Activated gamma-delta T cell treated with Interleukin-2 at 50 U/mL for 16 hours (primary cell): ENCODE measurements around the gene MAP3K14.
"Not testable (repeated sequence)": the region's sequence is repeated elsewhere in the genome, so short reads cannot be mapped to it uniquely, and the experiment has no call there.

ENCODE experiments used
- DNase-seq: peaks from one replicate; pipeline ENCODE4 v3.0.0-alpha.2; 2020

Gene MAP3K14

GRCh38 chr17:45253237-45253636 is 63.6 kb downstream of the MAP3K14 start:
- not testable (repeated sequence) for DNase-seq

- no peak for DNase-seq
Observed at GRCh38 chr17:45251931-45252330, 64.9 kb downstream of the MAP3K14 start.

DNA sequence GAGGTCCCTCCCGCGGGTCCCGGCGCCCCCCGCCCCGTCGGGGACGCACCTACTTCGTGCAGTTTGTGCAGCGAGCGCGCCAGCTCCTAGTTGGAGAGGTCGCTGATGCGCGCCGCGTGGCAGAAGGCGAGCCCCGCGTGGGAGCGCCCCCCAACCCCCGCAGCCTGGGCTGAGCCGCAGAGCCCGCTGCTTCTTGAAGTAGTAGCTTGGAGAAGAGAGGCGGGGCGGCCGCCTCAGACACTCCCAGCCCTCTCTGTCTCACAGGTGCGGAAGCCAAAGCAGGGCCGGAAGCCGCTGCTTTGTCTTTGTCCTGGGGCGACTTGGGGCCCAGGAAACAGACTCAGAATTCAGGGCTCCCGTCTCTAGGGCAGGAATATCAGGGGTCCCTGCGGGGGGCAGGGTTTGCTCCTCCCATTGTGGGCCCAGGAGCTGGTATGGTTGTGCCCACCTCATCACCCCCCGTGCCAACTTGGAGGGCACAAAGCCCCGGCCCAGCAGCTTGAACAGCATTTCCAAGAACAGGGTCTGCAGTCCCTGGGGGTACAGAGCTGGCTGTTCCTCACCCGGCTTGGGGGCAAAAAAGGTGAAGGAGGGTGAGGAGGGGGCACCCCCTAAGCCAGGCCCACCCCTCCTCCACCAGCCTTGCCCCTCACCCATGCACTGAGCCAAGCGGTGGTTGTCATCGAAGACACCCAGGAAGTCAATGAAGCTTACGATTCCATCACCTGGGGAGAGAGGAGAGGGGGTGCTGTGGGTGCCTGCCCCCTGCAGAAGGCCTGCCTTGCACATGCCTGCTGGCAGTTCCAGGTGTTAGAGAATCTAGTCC is 68.5 kb downstream of the MAP3K14 start:
- DNase-seq, result peak; percentile 83

DNA sequence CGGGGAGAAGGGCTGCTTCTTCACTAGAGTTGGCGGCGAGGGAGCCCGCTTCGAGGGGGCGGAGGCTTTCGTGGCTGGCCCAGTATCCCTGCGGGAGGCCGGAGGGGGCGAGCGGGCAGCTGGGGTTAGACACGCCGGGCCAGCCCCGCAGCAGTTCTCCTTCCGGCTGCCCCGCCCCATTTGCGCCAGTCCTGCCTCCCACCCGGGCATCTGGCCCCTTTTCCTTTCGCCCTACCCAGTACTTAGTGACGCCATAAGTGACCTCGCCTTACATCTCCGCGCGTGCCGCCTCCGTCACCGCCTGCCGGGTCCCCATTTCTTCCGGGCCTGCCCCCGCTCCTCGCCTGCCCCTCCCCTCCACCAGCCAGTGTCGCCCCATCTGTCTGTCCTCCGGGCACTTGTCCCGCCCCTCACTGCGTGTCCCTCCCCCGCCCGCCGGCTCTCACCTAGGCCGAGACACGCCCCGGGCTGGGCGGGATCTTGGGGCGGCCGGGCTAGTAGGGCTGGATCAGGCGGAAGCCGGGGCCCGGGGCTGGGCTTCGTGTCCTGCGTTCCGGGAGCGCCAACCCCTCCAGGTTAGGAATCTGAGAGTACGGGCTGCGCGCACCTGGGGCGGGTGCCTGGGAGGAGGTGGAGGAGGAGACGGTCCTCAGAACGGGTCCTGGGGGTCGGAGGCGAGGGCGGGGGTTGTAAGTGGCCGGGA is 69.2 kb downstream of the MAP3K14 start:
- DNase-seq, result peak; percentile 97

GRCh38 chr17:45246861-45247428 is 69.9 kb downstream of the MAP3K14 start:
- DNase-seq, result no peak

- no peak for DNase-seq
Observed at GRCh38 chr17:45246338-45246737, 70.5 kb downstream of the MAP3K14 start.

GRCh38 chr17:45244725-45245656 is 71.8 kb downstream of the MAP3K14 start:
- no peak for DNase-seq

DNA sequence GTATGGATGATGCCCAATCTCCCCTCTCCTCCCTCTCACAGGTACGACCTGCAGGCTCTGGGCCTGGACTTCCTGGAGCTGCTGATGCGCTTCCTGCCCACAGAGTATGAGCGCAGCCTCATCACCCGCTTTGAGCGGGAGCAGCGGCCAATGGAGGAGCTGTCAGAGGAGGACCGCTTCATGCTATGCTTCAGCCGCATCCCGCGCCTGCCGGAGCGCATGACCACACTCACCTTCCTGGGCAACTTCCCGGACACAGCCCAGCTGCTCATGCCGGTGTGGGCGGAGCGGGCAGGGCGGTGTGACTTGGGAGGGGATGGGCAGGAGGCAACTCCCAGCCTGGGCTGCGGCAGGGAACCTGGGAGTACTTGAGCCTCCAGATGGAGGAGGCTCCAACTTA is 73.1 kb downstream of the MAP3K14 start:
- DNase-seq, result no peak

DNA sequence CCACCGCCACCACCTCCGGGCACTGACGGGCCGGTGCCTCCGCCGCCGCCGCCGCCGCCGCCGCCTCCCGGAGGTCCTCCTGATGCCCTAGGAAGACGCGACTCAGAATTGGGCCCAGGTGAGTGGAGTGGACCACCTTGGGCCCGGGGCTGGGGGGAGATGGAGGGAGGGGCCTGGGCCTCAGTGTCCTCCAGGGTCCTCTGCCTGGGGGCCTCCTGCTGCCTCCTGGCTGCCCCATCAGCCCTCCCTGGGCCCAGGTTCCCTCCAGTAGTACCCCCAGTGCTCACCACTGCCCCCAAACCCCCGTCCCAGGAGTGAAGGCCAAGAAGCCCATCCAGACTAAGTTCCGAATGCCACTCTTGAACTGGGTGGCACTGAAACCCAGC is 74.8 kb downstream of the MAP3K14 start:
- DNase-seq, result no peak

DNA sequence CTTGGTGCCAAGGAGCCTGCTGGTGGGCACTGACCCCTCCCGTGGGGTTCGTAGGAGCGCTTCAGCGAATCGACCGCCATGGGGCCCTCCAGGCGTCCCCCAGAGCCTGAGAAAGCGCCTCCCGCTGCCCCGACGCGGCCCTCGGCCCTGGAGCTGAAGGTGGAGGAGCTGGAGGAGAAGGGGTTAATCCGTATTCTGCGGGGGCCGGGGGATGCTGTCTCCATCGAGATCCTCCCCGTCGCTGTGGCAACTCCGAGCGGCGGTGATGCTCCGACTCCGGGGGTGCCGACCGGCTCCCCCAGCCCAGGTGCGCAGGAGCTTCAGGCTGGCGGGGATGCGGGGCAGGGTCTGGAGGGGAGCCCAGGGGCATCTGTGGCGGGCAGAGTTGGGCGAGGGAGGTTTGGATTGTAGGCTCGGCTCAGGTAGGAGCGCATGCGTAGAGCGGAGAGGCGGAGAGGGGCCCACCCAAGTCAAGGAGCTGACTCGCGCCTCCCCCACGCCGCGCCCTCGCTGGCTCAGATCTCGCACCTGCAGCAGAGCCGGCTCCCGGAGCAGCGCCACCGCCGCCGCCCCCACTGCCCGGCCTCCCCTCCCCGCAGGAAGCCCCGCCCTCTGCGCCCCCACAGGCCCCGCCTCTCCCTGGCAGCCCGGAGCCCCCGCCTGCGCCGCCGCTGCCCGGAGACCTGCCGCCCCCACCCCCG is 75.3 kb downstream of the MAP3K14 start:
- no peak for DNase-seq

- no peak for DNase-seq
Observed at GRCh38 chr17:45240905-45241327, 75.9 kb downstream of the MAP3K14 start.

- DNase-seq, result no peak
Observed at GRCh38 chr17:45238155-45238774, 78.6 kb downstream of the MAP3K14 start.

GRCh38 chr17:45237686-45238085 is 79.1 kb downstream of the MAP3K14 start:
- DNase-seq, result no peak

DNA sequence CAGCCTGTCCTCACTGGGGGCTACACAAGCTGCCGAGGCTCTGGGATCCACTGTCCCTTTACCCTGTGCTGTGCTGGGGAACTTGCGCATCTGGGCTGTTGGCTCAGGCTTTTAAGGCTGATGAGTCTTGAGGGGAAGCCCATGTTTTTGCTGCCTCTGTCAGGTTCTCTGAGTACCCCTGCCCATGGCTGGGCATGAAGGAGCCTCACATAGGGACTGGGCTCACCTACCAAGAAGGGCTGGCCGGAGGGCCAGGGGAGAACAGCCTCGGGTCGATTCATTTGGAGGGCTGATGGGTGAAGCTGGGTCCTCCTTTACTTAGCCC is 80.6 kb downstream of the MAP3K14 start:
- DNase-seq, result no peak

DNA sequence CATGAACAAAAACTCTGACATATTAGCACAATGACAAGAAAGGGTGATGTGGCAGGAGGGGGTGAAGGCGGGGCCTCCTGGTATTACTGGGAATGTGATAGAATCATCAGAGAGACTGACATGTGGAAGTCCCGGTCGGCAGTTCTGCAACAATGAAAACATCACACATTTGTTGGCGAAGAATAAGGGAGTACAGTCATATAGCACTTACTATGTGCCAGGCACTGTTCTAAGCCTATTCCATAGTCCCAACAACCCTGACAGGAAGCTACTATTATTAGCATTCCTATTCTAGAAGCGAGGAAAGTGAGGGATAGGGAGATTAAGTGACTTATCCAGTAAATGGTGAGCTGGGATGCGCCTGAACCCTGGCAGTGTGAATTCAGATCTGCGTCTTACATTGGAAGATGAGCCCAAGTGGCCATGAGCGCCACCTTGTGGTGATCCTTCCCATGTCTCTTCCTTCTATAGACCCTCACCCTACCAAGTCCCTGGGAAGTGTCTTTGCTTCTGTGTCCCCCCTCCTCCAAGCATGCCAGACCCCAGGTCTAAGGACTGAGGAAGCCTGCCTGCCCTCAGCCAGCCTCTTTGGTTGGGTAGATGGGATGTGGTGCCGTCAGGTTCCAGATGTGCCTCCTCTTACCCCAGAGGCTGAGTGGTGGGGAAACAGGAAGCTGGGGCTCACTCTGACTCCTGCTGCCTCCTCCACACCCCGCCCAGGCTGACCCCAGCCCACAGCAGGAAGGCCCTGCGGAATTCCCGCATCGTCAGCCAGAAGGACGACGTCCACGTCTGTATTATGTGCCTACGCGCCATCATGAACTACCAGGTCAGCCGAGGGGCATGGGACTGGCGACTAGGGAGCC is 81.2 kb downstream of the MAP3K14 start:
- peak; percentile 81 for DNase-seq

GRCh38 chr17:45234641-45235415 is 82.0 kb downstream of the MAP3K14 start:
- peak; percentile 51 for DNase-seq

DNA sequence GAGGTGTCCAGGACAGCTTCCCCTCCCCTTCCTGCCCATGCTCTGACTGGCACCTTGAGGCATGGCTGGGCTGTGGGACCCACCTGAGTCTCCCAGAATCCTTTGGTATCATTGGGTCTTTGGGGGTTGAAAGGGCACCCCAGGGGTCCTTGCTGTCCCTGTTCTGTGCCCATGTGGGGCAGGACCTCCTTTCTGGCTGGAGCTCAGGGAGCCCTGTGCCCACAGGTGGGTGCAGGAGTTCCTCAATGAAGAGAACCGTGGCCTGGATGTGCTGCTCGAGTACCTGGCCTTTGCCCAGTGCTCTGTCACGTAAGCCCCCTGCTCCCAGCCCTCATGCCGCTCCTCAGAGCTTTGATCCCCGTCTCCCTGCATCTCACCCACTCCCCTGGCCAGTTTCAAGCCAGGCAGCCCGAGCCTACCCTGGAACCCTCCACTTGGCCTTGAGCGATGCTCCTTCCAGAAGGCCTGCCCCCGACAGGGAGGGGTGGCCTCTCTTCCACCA is 83.3 kb downstream of the MAP3K14 start:
- no peak for DNase-seq

GRCh38 chr17:45232514-45233422 is 84.1 kb downstream of the MAP3K14 start:
- DNase-seq, result no peak
